ENCODE data around the gene HRCT1.
"Not testable (repeated sequence)": the region's sequence is repeated elsewhere in the genome, so short reads cannot be mapped to it uniquely, and the experiment has no call there.

Gene HRCT1

GRCh38 chr9:35919212-35920008 lies 13.4 kb downstream of the HRCT1 start:
- DNase-seq = no peak

DNA sequence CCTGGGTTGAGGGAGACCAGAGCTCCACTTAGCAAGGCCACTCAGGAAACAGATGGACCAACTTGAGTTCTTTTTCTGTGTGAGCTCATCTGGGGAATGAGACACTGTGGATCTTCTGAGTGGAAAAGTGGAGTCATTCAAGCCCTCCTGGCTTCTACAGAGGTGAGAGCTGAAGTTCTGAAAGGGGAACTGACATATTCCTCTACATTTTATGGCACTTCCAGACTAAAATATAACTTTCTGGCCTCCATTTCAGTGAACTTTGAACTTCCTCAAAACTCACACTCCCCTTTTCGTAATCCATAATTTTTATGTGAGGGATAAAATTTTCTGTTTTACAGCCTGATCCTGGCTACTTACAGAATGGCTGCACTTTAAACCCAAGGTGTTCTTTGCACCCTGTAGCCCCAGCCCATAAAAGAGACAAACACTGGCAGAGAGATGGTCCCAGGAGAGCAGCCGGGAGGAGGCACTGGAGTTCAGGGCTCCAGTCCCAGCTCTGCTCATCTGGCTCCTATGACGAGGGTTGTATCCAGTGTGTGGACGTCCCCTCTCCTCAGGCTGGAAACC lies 14.1 kb downstream of the HRCT1 start:
- DNase-seq = no peak

DNA sequence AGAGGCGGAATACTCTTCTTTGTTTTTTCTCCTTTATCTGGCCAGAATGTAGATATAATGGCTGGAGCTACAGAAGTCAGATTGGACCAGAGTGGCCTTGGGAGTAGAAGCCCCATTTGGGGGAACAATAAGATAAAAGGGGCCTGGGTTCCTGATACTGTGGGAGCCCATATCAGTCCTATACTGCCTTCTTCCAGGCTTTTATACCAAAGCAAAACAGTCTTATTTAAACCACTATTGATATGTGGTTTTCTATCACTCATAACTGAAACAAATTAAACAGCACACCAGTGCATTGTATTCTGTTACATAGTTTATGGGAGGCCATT lies 17.6 kb downstream of the HRCT1 start:
- no peak for DNase-seq

DNA sequence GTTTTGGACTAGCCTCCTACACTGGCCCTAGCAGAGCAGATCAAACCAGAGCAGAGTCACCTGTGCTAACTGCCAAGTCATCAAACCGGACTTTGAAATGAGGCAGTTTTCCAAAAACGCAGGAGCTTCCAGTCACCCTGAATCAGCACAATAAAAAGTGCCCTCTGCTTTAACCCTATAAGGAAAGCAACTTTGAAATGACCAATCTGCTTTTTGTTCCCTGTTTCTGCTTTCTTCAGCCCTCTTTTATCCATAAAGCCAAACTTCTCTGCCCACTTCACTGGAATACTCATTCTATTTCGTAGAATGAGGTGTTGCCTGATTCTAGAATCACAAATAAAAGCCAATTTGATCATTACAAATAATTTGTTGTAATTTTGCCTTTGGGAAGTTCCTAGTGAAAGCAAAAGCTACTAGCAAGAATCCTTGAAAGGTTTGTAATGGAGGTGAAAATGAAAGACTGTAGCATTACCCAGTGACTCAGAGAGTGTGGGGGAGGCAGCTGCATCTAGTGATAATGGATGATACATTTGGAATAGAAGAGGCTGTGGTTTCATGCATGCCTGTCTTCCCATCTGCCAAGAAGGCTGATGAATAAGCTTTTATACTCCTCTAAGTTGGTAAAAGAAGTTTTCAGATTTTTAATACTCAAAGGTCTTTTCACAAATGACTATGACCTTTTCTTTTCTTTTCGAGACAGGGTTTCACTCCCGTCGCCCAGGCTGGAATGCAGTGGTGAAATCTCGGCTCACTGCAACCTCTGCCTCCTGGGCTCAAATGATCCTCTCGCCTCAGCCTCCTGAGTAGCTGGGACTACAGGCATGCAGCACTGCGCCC lies 18.1 kb downstream of the HRCT1 start:
- DNase-seq = no peak

GRCh38 chr9:35928591-35929452 lies 22.8 kb downstream of the HRCT1 start:
- no peak for DNase-seq

GRCh38 chr9:35929453-35929718 lies 23.4 kb downstream of the HRCT1 start:
- DNase-seq = no peak

GRCh38 chr9:35930521-35930920 lies 24.5 kb downstream of the HRCT1 start:
- DNase-seq = no peak

DNA sequence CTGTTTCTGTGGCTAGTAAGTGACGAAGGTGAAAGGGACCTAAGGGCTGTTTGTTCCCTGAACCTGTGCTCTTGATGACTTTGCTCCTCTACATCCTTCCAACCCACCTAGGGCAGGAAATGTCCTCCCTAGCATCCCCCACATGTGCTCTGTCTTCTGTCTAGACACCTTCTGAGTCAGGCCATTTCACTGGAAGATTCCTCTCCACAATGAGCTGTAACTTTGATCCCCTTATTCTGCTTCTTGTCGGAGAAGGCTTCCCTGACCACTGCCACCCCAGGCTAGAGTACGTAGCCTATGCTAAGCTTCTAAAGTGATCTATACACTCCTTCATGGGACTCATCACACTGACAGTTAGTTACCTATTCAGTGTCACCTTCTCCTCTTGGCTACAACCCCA lies 25.0 kb downstream of the HRCT1 start:
- DNase-seq = no peak

- no peak for DNase-seq
These were observed 26.7 kb downstream of the HRCT1 start for GRCh38 chr9:35932735-35933134.

DNA sequence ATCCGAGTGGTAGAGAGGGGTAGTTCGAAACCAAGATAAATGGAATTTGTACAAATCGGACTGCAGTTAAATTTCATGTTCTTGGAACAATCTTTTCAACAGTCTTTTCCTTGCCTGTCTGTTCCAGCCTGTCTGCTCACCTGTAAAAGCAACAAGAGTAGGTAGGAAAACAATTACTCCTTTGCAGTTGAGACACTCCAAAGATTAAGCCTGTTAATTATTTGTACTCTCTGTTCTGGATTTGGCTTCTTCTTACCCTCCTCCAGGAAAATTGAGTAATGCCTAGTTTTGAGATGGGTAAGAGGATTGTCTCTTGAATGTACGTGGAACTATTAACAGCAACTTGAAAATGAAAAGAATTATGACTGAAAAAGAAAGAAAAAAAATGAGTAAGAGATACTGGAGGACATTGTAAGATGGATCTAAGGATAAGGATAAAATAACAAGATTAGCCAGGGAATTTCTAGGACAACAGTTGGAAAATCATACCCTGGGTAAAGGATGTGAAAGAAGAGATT lies 27.6 kb downstream of the HRCT1 start:
- DNase-seq = no peak

DNA sequence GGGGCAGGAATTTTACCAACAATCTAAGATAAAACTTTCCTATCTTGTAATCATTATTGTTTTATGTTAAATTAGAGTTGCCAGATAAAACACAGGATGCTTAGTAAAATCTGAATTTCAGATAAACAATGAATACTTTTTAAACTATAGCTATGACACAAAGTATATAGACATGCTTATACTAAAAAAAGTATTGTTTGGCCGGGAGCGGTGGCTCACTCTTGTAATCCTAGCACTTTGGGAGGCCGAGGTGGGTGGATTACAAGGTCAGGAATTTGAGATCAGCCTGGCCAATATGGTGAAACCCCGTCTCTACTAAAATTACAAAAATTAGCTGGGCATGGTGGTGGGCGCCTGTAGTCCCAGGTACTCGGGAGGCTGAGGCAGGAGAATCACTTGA lies 28.1 kb downstream of the HRCT1 start:
- DNase-seq = not testable (repeated sequence)

DNA sequence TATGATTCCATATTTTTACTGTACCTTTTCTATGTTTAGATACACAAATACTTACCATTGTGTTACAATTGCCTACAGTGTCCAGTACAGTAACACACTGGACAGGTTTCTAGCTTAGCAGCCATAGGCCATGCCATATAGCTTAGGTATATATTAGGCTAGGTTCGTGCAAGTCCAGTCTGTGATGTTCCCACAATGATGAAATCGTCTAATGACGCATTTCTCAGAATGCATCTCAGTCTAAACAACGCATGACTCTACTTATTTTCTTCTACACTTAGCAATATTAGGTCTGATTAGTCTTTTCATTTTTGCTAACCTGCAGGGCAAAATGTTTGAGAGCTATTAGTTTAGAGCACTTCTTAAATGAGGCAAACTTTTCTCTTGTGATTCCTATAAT lies 29.3 kb downstream of the HRCT1 start:
- DNase-seq = no peak

GRCh38 chr9:35935755-35936509 lies 29.9 kb downstream of the HRCT1 start:
- no peak for DNase-seq

DNA sequence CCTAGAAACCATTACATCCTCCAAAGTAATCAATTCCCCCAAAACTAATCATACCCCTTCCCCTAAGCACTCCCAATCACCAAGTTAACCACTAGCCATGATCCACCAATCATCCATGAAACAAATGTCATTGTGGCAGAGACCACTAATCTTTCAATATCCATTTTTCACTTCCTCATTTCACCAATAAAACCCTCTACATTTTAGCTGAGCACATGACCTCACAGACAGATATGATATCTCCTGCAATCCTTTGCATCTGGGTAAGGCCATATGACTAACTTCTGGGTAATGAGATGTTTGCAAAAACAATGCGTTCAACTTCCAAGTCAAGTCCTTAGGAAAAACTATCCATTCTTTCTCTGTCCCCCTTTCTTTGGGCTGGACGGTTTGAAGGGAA lies 31.2 kb downstream of the HRCT1 start:
- DNase-seq = no peak

DNA sequence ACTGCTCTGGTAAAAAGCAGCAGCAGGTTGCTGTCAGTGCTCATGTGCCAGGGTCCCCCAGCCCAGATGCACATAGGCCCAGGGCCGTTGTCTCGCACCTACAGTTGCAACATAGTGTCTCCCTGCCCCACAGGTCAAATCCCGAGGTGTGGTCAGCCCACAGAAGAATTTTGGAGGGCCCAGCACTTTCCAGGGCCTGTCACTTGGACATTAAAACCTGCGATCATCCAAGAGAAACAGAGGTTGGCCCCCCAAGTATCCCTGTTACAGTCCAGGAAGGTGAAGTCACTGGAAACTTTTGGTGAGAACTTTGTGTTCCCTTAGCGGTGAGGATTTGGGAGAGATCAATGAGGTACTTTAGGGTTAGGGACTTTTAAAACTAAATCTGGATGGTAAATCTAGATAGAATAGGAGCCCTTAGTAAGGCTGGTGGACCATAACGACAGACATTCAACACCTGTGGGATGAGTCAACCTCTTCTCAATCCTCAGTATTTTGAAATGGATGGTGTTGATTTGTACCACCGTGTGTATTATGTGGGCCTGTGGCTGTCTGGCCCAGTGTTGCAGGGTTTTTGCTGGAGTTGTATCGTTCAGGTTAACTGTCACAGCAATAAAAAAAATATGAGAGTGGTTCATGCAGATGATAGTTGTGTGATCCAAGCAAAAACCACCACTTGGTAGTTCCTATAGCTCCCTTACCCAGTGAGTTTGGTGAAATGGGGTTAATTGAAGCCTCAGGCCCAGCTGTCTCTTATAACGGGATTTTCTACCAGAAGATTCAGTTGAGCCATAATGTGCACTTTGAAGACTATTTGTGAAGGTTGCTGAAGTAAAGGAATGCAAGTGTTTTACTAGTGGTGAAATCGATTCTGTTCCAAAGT lies 32.7 kb downstream of the HRCT1 start:
- DNase-seq = no peak

- DNase-seq = no peak
These were observed 33.8 kb downstream of the HRCT1 start for GRCh38 chr9:35939679-35940250.

DNA sequence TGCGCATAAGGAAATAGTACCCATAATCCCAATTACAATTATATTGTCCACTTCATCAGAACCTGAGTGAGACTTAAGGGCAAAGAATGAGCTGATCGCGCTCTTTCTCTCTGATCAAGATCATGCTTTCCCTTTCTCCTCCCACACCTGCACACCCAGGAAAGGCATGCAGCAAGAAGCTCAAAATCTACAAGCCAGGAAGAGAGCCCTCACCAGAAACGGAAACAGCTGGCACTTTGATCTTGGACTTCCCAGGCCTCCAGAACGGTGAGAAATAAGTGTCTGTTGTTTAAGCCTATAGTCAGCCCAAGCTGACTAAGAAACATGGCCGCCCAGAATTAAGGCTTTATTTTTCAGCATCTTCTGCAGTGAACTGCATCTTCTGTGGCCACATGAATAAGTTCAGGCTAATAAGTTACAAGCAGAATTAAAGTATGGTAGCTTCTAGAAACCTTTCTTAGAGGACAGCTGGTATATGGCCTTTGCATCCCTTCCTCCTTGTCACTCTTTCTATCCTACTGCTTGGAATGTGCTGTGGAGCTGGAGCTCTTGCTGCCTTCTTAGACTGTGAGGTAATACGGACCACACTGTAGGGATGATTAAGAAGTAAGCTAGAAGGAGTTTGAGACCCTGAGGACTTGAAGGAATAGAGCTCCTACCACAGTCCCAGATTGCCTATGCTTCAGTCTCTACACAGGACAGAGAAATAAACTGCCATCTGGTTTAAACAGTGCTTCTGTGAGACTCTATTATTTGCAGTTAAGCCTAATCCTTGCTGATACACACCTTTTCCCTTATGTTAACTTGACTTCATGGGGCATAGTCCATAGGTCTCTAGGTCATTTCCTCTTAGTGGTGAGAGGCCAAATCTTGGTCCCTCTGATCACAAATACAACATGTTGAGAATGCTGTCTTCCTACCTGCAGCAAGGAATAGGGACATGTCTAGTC lies 34.7 kb downstream of the HRCT1 start:
- no peak for DNase-seq

DNA sequence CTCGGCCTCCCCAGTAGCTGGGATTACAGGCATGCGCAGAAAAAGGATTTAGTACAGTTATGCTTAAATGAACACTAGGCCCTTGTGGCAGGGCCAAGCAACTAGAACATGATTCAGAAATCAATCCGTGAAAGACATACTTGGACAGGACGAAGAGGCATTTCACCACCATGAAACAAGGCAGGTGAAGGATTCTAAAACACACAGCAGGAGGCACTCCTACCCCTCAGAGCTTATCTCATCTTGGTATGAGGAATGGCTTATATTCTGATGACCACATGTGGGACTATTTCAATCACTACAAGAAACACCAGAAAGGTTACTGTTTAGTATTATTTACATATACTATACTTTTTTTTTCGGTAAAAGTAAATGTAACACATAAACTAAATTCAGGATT lies 36.3 kb downstream of the HRCT1 start:
- DNase-seq = no peak

GRCh38 chr9:35944173-35944572 lies 38.2 kb downstream of the HRCT1 start:
- no peak for DNase-seq

DNA sequence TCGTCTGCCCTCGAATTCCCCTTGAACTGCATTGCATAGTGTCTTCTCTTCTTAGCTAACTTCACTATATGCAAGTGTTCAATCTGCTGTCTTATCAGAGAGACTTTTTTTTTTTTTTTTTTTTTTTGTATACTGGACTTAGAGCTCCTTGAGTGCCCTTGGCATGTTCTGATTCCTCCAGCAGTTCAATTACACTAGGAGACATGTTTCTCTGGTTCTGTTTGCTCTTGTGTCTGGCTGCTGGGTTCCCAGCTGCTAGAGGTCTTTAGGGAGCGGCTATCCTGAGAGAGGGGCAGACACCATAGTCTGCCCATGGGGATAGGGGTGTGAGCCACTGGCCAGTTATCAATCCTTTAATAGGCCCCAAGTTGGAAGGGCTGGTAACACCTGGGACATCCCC lies 38.8 kb downstream of the HRCT1 start:
- no peak for DNase-seq

Data from NCI-H2081 (cell line).